Measurements from ENCODE around the gene FLNC.

DNA sequence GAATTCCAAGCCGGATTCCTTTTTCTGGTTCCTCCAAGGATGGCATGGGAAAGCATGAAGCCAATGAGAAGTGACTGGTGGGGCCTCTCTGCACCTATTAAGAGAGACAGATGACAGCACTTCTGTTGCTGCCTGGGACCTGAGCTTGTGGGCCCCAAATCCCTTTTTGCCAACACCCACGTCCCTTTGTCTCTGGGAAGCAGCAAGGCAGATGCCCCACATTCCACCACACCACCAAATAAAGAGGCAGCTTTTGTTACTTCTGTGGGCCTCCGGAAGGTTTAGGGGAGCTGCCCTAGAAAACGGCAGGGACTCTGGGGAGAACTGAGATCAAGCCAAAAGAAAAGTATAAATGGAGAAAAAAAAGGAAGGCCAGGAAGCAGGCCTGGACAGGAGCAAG lies 35.1 kb upstream of the FLNC start:
- TF ChIP-seq KAT7 (CRISPR knock-in tag; IDR thresholded peaks at IDR 0.05; ENCODE audit: borderline replicate concordance) (no peak), MBD4 (IDR thresholded peaks at IDR 0.05; ENCODE audit: borderline replicate concordance, low read length) (no peak), ZNF430 (CRISPR knock-in tag; IDR thresholded peaks at IDR 0.05) (no peak), JUNB (CRISPR knock-in tag; IDR thresholded peaks at IDR 0.05; ENCODE audit: borderline replicate concordance) (no peak), ELF4 (CRISPR knock-in tag; IDR thresholded peaks at IDR 0.05; ENCODE audit: borderline replicate concordance) (no peak)
- TF ChIP-seq, protein P1, sequence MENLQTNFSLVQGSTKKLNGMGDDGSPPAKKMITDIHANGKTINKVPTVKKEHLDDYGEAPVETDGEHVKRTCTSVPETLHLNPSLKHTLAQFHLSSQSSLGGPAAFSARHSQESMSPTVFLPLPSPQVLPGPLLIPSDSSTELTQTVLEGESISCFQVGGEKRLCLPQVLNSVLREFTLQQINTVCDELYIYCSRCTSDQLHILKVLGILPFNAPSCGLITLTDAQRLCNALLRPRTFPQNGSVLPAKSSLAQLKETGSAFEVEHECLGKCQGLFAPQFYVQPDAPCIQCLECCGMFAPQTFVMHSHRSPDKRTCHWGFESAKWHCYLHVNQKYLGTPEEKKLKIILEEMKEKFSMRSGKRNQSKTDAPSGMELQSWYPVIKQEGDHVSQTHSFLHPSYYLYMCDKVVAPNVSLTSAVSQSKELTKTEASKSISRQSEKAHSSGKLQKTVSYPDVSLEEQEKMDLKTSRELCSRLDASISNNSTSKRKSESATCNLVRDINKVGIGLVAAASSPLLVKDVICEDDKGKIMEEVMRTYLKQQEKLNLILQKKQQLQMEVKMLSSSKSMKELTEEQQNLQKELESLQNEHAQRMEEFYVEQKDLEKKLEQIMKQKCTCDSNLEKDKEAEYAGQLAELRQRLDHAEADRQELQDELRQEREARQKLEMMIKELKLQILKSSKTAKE (CRISPR knock-in tag; IDR thresholded peaks at IDR 0.05; ENCODE audit: borderline replicate concordance): no peak
- TF ChIP-seq, protein P2, sequence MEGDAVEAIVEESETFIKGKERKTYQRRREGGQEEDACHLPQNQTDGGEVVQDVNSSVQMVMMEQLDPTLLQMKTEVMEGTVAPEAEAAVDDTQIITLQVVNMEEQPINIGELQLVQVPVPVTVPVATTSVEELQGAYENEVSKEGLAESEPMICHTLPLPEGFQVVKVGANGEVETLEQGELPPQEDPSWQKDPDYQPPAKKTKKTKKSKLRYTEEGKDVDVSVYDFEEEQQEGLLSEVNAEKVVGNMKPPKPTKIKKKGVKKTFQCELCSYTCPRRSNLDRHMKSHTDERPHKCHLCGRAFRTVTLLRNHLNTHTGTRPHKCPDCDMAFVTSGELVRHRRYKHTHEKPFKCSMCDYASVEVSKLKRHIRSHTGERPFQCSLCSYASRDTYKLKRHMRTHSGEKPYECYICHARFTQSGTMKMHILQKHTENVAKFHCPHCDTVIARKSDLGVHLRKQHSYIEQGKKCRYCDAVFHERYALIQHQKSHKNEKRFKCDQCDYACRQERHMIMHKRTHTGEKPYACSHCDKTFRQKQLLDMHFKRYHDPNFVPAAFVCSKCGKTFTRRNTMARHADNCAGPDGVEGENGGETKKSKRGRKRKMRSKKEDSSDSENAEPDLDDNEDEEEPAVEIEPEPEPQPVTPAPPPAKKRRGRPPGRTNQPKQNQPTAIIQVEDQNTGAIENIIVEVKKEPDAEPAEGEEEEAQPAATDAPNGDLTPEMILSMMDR (CRISPR knock-in tag; IDR thresholded peaks at IDR 0.05): no peak
